Measurements from ENCODE around the gene KIAA0319L. TPM values are rescaled to one million over a fixed set of nuclear protein-coding genes. Genes with fewer than 3 reads are reported as not detected.

KIAA0319L gene
- total and polyA plus RNA-seq, 2 donors, result 18.3 to 60.0 TPM

DNA sequence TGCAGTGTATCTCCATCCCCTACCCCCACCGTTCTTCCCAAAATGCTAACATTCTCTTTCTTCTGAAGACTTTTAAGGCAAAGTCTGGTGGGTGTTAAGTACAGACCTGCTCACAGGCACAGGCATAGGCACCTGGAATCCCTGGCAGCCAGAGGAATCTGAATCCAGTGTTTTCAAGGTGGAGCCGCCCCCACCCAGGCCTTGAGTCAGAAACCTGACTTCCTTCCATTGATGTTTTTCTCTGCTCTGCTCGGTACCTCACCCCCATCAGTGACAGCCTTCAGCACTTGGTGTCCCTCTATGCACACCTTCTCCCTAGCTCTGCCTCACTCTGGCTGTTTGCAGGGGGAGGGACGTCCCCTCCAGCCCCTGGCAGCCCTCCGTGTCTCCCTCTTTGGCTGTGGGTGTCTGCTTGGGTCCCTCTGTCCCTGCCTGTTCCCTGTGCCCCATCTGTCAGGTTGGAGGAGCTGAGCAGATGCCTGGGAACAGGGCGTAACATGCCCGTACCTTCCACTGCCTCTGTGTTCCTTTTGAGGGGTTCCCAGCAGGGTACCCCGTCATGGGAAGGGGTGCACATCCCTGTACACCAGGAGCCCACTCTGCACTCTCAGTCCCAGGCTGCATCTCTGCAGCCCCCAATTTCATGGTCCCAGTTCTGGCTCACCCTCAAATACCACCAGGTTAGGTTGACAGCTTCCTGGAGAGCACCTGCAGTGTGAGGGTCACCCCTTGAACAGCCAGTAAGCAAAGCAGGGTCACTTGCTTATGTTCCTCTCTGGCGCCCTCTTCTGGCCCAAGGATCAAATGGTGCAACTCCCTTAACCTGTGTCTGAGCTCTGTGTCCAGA, 7.1 kb upstream of the KIAA0319L start:
- Histone ChIP-seq H3K27ac (ENCODE audit: low read depth) (no peak overlapping the region), H3K36me3 (ENCODE audit: insufficient read depth) (no peaks in the 10 kb centered on the region), H3K4me3 (ENCODE audit: low read depth, low read length) (no peak overlapping the region), H3K4me1 (ENCODE audit: insufficient read depth) (no peaks in the 10 kb centered on the region)
- no peak for DNase-seq (ENCODE audit: extremely low spot score)
- 77% methylated on average over 9 of the region's 9 CpGs for WGBS

DNA sequence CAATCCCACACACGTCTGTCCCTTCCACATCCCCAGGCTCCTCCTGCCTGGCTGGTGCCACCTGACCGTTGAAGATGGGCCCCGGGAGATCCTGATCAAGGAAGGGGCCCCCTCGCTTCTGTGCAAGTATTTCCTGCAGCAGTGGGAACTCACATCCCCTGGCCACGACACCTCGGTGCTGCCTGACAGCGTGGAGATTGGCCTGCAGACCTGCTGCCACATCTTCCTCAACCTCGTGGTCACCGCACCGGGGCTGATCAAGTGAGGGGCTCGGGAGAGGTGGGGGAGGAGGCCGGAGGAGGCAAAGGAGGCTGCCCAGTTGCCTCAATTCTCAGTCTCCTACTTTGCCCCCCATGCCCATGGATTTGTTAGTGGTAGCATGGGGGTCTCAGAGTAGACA, 6.0 kb upstream of the KIAA0319L start:
- Histone ChIP-seq H3K4me1 (ENCODE audit: insufficient read depth) (no peaks in the 10 kb centered on the region), H3K36me3 (ENCODE audit: insufficient read depth) (no peaks in the 10 kb centered on the region), H3K4me3 (ENCODE audit: low read depth, low read length) (no peak overlapping the region), H3K27ac (ENCODE audit: low read depth) (no peak overlapping the region)
- WGBS, result 68% methylated on average over 12 of the region's 12 CpGs
- no peak for DNase-seq (ENCODE audit: extremely low spot score)

DNA sequence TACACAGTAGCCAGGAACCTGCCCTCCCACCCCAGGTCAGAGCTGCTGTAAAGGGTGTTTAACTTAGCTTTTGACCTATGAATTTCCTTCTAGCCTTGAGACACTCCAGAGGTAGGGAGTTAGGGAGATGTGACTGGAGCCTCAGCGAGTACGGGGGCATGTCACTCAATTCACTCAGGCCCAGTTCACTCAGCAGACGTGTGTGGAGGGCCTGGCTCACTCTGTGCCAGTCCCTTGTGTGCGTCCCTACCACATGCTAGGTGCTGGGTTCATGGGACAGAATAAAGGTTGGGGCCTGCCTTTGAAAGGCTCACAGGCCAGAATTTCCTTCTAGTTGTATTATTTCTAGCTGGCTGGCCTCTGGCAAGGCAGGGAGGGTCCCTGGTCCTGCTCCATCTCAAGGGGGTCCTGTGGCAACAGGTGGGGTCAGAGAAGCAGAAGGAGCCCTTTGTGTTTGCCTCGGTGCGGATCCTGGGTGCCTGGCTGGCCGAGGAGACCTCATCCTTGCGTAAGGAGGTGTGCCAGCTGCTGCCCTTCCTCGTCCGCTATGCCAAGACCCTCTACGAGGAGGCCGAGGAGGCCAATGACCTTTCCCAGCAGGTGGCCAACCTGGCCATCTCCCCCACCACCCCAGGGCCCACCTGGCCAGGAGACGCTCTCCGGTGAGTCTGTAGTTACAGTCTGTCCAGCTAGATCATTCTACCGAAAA, 4.9 kb upstream of the KIAA0319L start:
- Histone ChIP-seq H3K27ac (ENCODE audit: low read depth) (no peak overlapping the region), H3K36me3 (ENCODE audit: insufficient read depth) (no peaks in the 10 kb centered on the region), H3K4me3 (ENCODE audit: low read depth, low read length) (no peak overlapping the region), H3K4me1 (ENCODE audit: insufficient read depth) (no peaks in the 10 kb centered on the region)
- no peak for DNase-seq (ENCODE audit: extremely low spot score)
- WGBS, result 91% methylated on average over 15 of the region's 15 CpGs

DNA sequence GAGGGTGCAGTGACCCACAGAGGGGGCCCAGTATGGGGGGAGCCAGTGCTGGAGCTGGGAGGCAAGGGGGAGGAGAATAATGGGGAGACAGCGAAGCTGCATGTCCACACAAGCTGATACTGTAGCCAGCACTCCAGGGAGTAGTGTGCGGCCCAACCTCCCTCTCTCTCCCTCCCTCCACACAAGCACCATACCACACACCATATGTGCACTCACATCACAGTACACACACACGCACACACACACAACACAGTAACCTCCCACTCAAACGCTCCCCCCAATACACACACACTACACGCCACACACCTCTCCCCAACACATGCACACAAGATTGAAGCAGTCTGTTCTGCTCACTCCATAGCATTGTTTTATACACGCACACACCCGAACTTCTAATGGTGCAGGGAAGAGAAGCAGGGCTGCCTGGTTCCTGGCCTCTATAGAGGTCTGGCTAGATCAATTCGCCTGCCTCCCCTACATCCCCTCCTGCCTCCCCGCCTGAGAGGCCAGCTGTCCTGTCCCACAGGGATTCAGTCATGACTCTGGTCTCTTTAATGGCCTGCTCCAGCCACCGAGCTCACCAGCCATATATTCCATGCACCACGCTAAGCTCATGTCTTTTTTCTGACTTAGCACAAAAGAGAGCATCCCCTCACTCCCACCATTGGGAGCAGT, 4.2 kb upstream of the KIAA0319L start:
- H3K4me1 ChIP-seq (ENCODE audit: insufficient read depth), result no peaks in the 10 kb centered on the region
- no peak overlapping the region for H3K27ac ChIP-seq (ENCODE audit: low read depth)
- WGBS, result 84% methylated on average over 11 of the region's 11 CpGs
- no peak for DNase-seq (ENCODE audit: extremely low spot score)
- H3K36me3 ChIP-seq (ENCODE audit: insufficient read depth), result no peaks in the 10 kb centered on the region
- no peak overlapping the region for H3K4me3 ChIP-seq (ENCODE audit: low read depth, low read length)

DNA sequence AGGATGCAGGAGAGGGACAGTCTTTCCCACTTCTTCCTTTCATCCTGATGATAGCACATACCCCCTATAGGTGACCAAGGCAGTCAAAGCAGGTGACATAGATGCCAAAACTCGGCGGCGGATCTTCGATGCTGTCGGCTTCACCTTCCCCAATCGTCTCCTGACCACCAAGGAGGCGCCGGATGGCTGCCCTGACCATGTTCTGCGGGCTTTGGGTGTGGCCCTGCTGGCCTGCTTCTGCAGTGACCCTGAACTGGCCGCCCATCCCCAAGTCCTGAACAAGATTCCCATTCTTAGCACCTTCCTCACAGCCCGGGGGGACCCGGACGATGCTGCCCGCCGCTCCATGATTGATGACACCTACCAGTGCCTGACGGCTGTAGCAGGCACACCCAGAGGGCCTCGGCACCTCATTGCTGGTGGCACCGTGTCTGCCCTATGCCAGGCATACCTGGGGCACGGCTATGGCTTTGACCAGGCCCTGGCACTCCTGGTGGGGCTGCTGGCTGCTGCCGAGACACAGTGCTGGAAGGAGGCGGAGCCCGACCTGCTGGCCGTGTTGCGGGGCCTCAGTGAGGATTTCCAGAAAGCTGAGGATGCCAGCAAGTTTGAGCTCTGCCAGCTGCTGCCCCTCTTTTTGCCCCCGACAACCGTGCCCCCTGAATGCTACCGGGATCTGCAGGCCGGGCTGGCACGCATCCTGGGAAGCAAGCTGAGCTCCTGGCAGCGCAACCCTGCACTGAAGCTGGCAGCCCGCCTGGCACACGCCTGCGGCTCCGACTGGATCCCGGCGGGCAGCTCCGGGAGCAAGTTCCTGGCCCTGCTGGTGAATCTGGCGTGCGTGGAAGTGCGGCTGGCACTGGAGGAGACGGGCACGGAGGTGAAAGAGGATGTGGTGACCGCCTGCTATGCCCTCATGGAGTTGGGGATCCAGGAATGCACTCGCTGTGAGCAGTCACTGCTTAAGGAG, 3.3 kb upstream of the KIAA0319L start:
- no peak overlapping the region for H3K27ac ChIP-seq (ENCODE audit: low read depth)
- no peaks in the 10 kb centered on the region for H3K4me1 ChIP-seq (ENCODE audit: insufficient read depth)
- 60% methylated on average over 44 of the region's 44 CpGs for WGBS
- no peak overlapping the region for H3K4me3 ChIP-seq (ENCODE audit: low read depth, low read length)
- no peak for DNase-seq (ENCODE audit: extremely low spot score)
- H3K36me3 ChIP-seq (ENCODE audit: insufficient read depth), result no peaks in the 10 kb centered on the region

DNA sequence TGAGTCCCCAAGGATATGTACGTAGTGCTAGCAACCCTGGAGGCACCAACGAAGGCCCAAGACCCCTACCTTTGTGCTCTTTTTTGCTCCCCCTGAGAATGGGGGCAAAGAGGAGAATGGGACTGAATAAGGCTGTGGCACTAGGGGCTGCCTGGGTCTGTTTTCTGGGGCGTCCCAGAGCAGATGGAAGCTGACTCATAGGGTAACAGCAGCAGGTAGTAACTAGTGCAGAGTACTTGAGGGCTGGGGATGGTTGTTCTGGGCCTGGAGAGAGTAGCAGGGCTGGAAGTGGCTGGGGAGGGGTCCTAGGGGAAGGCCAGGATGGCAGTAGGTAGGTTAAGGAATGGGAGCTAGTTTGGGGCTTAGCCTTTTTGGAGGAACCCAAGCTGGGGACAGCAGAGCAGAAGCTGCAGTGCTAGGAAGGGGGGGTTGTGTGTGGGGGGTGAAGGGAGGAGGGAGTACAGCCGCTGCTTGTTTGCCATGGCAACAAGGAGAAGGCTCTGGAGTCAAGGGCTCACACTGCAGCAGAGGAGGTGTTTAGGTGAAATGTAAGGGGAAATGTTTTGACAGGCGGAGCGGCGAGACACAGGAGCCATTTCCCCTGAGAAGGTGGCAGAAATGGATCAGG, 2.2 kb upstream of the KIAA0319L start:
- Histone ChIP-seq H3K27ac (ENCODE audit: low read depth) (no peak overlapping the region), H3K4me1 (ENCODE audit: insufficient read depth) (no peaks in the 10 kb centered on the region), H3K4me3 (ENCODE audit: low read depth, low read length) (no peak overlapping the region), H3K36me3 (ENCODE audit: insufficient read depth) (no peaks in the 10 kb centered on the region)
- DNase-seq (ENCODE audit: extremely low spot score), result no peak
- WGBS, result 73% methylated on average over 7 of the region's 7 CpGs

DNA sequence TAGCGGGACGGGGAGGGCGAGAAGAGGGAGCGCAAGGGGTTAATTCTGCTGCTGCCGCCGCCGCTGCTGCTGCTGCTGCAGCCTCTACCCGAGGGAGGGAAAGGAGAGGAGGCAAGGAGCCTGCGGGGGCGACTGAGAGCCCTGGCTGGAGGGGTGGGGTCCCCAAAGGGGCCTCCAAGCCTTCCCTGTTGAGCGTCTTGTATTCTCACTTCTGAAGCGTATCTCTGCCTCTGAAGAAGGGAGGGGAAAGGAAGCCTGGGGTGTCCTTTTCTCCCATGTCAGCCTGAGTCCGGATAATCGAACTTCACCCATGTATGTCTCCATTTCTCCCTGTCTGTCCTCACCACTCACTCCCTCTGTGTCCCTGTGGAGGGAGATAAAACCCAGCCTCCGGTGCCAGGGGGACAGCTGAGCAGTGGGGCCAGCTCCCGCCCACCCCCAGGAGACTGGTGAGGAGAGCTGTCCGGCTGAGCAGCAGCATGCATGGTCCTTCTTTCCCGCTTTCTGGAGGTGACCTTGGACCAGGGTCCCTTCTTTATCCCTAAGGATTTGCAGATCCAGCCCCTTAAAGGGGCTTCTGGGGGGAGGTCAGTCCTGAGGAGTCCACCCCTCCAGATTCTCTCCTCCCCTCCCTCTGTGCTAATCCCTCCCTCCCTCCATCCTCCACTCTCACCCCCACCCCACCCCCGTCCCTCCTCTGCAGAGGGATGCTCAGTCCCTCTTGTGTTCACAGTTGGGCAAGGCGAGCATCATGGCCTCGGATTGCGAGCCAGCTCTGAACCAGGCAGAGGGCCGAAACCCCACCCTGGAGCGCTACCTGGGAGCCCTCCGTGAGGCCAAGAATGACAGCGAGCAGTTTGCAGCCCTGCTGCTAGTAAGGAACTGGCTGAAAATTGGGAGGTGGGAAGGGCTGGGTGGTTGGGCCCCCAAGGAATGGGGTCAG, 1.4 kb upstream of the KIAA0319L start:
- no peak for DNase-seq (ENCODE audit: extremely low spot score)
- Histone ChIP-seq H3K27ac (ENCODE audit: low read depth) (peak overlapping the region; percentile 70), H3K36me3 (ENCODE audit: insufficient read depth) (no peaks in the 10 kb centered on the region), H3K4me1 (ENCODE audit: insufficient read depth) (no peaks in the 10 kb centered on the region), H3K4me3 (ENCODE audit: low read depth, low read length) (peak overlapping the region; percentile 91)
- 23% methylated on average over 26 of the region's 26 CpGs for WGBS

DNA sequence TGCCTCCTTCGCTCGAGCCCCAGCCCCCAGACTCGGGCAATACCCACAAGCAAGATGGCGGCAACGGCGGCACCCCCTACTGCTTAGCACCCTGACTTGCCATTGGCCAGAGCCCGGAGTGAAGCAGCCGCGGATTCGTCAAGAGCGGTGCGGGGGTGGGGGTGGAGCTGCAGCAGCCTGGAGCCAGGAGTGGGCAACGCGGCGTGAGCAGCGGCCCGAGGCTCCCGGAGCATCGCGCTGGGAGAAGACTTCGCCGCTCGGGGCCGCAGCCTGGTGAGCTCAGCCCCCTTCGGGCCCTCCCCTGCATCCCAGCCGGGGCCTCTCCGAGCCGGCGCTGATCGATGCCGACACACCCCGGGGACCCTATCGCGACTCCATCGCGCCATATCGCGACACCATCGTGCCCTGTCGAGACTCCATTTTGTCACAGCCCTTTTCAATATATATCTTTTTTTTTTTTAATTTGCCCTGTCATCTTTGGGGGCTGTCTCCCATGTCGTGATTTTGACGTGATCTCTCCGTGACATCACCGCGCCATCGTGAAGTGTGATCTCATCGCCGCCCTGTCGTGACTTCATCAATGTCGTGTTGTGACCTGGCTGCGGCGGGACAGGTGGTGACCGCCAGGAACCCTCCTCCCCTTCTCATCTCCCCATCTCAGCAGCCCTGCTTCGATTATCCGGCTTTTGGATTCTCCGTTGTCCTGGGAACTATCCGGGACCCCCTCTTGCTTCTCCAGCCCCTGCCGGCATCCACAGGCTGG, 589 bp upstream of the KIAA0319L start, which contains the start of gene NCDN:
TSS of gene NCDN (plus strand) at position 189 of the 763 bp plus-strand sequence. CDS start at position 581, 392 bp downstream.
- Histone ChIP-seq H3K4me1 (ENCODE audit: insufficient read depth) (no peaks in the 10 kb centered on the region), H3K27ac (ENCODE audit: low read depth) (peak within 1 kb of the TSS; percentile 89), H3K36me3 (ENCODE audit: insufficient read depth) (no peaks in the 10 kb centered on the region), H3K4me3 (ENCODE audit: low read depth, low read length) (peak within 1 kb of the TSS; percentile 91)
- peak; percentile 95 for DNase-seq (ENCODE audit: extremely low spot score)
- WGBS, result under 1% methylated on average over 58 of the region's 58 CpGs

DNA sequence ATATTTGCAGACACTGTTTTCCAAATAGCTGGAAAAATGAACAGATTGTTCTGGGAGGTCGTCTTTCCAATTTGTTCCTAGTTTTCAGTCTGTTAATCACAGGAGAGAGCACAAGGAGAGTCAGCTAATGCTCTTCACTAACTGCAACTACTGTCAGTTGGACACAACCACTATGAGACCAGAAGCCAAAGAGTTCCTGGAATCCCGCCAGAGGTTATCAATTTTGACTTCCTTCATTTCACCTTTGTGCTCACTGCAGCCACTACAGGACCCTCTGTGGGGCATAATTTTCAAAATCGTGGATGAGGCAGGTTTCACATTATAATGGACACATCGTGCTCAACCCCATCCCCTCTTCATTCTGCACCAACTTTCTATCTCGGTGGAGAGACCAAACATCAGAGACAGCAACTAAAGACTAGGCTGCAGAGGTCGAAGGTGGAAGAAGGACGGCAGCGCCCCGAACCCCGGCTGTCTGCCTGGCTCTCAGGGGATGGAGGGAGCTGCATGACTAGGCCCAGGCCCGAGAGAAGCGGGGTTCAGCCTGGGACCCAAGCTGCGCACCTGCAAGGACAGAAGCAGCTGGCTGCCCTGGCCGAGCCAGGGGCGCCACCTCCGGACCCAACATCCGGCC, 602 bp downstream of the KIAA0319L start:
- DNase-seq (ENCODE audit: extremely low spot score), result no peak
- no peaks in the 10 kb centered on the region for H3K4me1 ChIP-seq (ENCODE audit: insufficient read depth)
- 2% methylated on average over 17 of the region's 17 CpGs for WGBS
- H3K27ac ChIP-seq (ENCODE audit: low read depth), result peak overlapping the region; percentile 89
- H3K4me3 ChIP-seq (ENCODE audit: low read depth, low read length), result peak overlapping the region; percentile 91
- no peaks in the 10 kb centered on the region for H3K36me3 ChIP-seq (ENCODE audit: insufficient read depth)

DNA sequence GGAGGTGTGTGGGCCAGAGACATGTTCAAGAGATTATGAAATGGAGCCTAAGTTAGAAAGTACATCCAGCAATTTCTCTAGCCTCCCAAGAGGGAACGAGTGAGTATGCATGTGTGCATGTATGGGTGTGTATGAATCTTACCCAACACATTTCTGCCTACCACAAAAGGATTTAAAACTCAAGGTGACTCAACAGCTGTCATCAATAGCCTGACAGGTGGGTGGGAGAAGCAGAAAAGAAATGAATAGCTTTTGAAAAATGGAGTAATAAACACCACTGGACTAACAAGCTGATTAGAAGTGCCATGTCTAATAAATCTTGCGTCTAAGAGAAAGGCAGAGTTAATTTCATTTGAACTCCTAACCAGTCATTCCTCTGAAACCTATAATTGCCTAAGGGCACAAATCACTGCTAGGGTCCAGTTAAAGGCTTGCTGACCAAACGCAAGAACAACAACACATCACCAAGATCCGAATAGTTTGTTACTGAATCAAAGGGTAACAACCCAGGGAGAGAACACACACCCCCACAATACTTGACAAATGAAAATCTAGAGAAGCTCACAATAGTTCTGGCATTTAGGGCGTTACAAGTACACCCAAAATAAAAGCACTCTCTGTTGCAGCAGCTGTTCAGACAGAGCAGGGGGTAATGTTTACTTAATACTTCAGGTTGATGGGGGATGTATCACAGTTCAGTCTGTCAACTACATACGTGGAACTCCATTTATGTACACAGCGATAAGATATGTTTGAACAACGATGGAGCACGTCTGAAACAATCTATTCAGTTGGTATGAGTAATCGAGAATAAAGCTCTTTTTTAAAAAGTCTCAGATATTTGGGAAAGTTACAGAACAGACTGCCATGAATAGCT, 1.4 kb downstream of the KIAA0319L start:
- H3K36me3 ChIP-seq (ENCODE audit: insufficient read depth), result no peaks in the 10 kb centered on the region
- H3K4me1 ChIP-seq (ENCODE audit: insufficient read depth), result no peaks in the 10 kb centered on the region
- no peak overlapping the region for H3K27ac ChIP-seq (ENCODE audit: low read depth)
- H3K4me3 ChIP-seq (ENCODE audit: low read depth, low read length), result no peak overlapping the region
- DNase-seq (ENCODE audit: extremely low spot score), result no peak
- WGBS, result 51% methylated on average over 10 of the region's 10 CpGs
